22Rv1 (cell line): ENCODE results near the gene TRIM37.

Experiments used
- CTCF ChIP-seq: fragments of 450-650 bp; IDR thresholded peaks from 2 replicates; pipeline ENCODE4 v1.5.1; 2017; ENCODE audit warnings: mild to moderate bottlenecking
- ZFX ChIP-seq: fragments of 450-650 bp; IDR thresholded peaks from 2 replicates; pipeline ENCODE4 v1.6.1; 2017; ENCODE audit warnings: antibody characterized with exemption, borderline replicate concordance

GRCh38 chr17:59037960-59038359, 68.7 kb downstream of the TRIM37 start:
- no peak for TF ChIP-seq CTCF
- TF ChIP-seq ZFX, result no peak
